Measurements from ENCODE around the gene CFAP57. TPM values are rescaled to one million over a fixed set of nuclear protein-coding genes. Genes with fewer than 3 reads are reported as not detected.

Gene CFAP57
- total RNA-seq, 1 experiment from 2014 or later, result 0.44 TPM

DNA sequence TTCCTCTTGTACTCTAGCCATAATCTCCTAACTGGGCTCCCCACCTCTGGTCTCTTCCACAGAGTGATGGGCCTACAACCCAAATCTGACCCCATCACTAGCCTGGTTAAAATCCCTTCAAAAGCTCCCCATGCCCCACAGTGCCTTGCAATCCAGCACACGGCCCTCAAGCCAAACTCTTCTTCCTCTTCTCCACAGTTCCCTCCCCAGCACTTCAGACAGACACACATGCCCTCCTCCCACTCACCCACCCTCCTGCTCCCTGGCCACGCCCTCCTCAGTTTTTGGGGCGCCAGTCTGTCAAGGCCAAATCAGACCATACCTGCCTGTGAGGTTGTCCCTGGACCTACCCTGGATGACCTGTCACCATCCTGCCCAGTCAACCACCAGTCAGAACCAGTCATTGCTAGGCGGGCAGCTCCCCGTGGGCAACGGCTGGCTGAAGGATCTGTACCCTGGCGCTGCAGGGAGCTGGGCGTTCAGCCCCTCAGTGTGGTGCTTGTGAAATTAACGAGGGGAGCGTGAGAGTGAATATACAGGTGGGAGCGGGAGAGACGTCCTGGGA lies 112.5 kb downstream of the CFAP57 start:
- intact Hi-C loops (cut with micrococcal nuclease), result no loop called here
- no peak for TF ChIP-seq CTCF (IDR thresholded peaks at IDR 0.05; ENCODE audit: unreplicated experiment)
- no peaks in the 10 kb centered on the region for H3K27me3 Mint-ChIP-seq (ENCODE audit: insufficient read depth, unreplicated experiment)
- no peak overlapping the region for H3K4me3 Mint-ChIP-seq (ENCODE audit: unreplicated experiment)
- H3K36me3 Mint-ChIP-seq (ENCODE audit: insufficient read depth, unreplicated experiment), result peaks cover 5% of the 10 kb centered on the region
- ChIA-PET POLR2A (interaction anchor here (0.5 to 1.5 kb wide), 5 partner anchors 15 to 91 kb away, joined by 3 to 10 read pairs (median 4); partner anchors contain the start of genes CDC20, ELOVL1 and TMEM125), CTCF (interaction anchor here (0.7 to 4.3 kb wide), 9 partner anchors 10 to 144 kb away, joined by 3 to 24 read pairs (median 3); no protein-coding TSS in a partner anchor)
- no TSS peak for BruUV-seq (replicated peaks)
- H3K9me3 Mint-ChIP-seq (ENCODE audit: unreplicated experiment), result no peaks in the 10 kb centered on the region
- H3K27ac Mint-ChIP-seq (ENCODE audit: low read depth, unreplicated experiment), result no peak overlapping the region
- DNase-seq (ENCODE audit: unreplicated experiment), result no peak
- H3K4me1 Mint-ChIP-seq (ENCODE audit: insufficient read depth, unreplicated experiment), result peaks cover 5% of the 10 kb centered on the region

- POLR2A ChIA-PET, result interaction anchor here (0.7 to 1.3 kb wide), 9 partner anchors 9 to 605 kb away, joined by 3 to 10 read pairs (median 4); partner anchors contain the start of genes CDC20 and ELOVL1
- peak; percentile 33 for TF ChIP-seq CTCF (IDR thresholded peaks at IDR 0.05; ENCODE audit: unreplicated experiment)
- H3K36me3 Mint-ChIP-seq (ENCODE audit: insufficient read depth, unreplicated experiment), result peaks cover 5% of the 10 kb centered on the region
- peak; percentile 81 for DNase-seq (ENCODE audit: unreplicated experiment)
- H3K4me1 Mint-ChIP-seq (ENCODE audit: insufficient read depth, unreplicated experiment), result peaks cover 5% of the 10 kb centered on the region
- intact Hi-C loops (cut with micrococcal nuclease), result no loop called here
- no peaks in the 10 kb centered on the region for H3K27me3 Mint-ChIP-seq (ENCODE audit: insufficient read depth, unreplicated experiment)
- CTCF ChIA-PET, result interaction anchor here (0.6 to 4.3 kb wide), 25 partner anchors 8 to 1646 kb away, joined by 3 to 24 read pairs (median 3); partner anchors contain the start of gene CDC20
- peak within 1 kb of the TSS; percentile 70 for H3K4me3 Mint-ChIP-seq (ENCODE audit: unreplicated experiment)
- H3K27ac Mint-ChIP-seq (ENCODE audit: low read depth, unreplicated experiment), result no peak within 1 kb of the TSS
- no TSS peak for BruUV-seq (replicated peaks)
- no peaks in the 10 kb centered on the region for H3K9me3 Mint-ChIP-seq (ENCODE audit: unreplicated experiment)
Observed at GRCh38 chr1:43285269-43285990, 113.3 kb downstream of the CFAP57 start, which contains the start of gene C1orf210. C1orf210 (minus strand) TSS chr1:43285581; CDS start chr1:43283270, 2,311 bp downstream.

DNA sequence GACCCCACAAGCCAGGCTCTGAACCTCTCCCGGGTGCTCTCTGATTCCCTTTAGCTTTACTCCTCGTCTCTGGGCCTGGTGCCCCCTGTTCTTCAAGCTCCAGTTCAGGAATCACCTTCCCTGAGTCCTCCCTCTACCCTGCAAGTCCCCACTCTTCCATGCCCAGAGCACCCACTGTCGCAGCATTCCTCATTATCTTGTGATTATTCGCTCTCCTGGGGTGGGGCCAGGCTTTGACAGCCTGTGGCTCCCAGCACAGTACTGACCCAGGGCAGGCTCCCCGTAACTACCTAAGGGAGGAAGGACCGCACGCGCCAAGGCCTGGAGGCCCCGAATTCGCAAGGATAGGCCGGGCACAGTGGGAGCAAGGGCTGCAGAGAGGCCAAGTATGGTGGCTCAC lies 114.0 kb downstream of the CFAP57 start:
- Mint-ChIP-seq H3K9me3 (ENCODE audit: unreplicated experiment) (no peaks in the 10 kb centered on the region), H3K4me3 (ENCODE audit: unreplicated experiment) (no peak overlapping the region), H3K36me3 (ENCODE audit: insufficient read depth, unreplicated experiment) (peaks cover 5% of the 10 kb centered on the region), H3K27me3 (ENCODE audit: insufficient read depth, unreplicated experiment) (no peaks in the 10 kb centered on the region), H3K27ac (ENCODE audit: low read depth, unreplicated experiment) (no peak overlapping the region), H3K4me1 (ENCODE audit: insufficient read depth, unreplicated experiment) (peaks cover 5% of the 10 kb centered on the region)
- intact Hi-C loops (cut with micrococcal nuclease), result no loop called here
- no peak for TF ChIP-seq CTCF (IDR thresholded peaks at IDR 0.05; ENCODE audit: unreplicated experiment)
- POLR2A ChIA-PET, result interaction anchor here (0.5 to 1.3 kb wide), 9 partner anchors 8 to 606 kb away, joined by 3 to 10 read pairs (median 3); partner anchors contain the start of genes CDC20, ELOVL1 and MED8
- CTCF ChIA-PET, result interaction anchor here (0.6 to 4.3 kb wide), 16 partner anchors 9 to 1645 kb away, joined by 3 to 24 read pairs (median 3); no protein-coding TSS in a partner anchor
- no peak for DNase-seq (ENCODE audit: unreplicated experiment)
- no TSS peak for BruUV-seq (replicated peaks)

DNA sequence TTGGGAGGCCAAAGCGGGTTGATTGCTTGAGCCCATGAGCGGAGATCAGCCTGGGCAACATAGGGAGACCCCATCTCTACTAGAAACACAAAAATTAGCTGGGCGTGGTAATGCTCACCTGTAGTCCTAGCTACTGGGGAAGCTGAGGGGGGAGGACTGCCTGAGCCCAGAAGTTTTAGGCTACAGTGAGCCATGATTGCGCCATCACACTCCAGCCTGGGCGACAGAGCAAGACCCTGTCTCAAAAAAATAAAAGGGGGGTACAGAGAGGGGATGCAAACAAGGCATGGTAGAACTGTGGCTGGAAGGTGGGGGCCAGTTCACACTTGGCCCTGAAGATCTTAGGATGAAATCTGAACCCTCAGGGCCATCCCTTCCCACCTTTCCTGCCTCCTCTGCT lies 114.4 kb downstream of the CFAP57 start:
- no peaks in the 10 kb centered on the region for H3K9me3 Mint-ChIP-seq (ENCODE audit: unreplicated experiment)
- ChIA-PET POLR2A (interaction anchor here (0.5 to 1.2 kb wide), 2 partner anchors 8 to 103 kb away, joined by 3 to 5 read pairs; partner anchors contain the start of gene MED8), CTCF (interaction anchor here (0.9 to 4.3 kb wide), 6 partner anchors 8 to 351 kb away, joined by 3 to 24 read pairs (median 3); no protein-coding TSS in a partner anchor)
- H3K4me3 Mint-ChIP-seq (ENCODE audit: unreplicated experiment), result no peak overlapping the region
- peaks cover 5% of the 10 kb centered on the region for H3K36me3 Mint-ChIP-seq (ENCODE audit: insufficient read depth, unreplicated experiment)
- intact Hi-C loops (cut with micrococcal nuclease), result no loop called here
- H3K27ac Mint-ChIP-seq (ENCODE audit: low read depth, unreplicated experiment), result no peak overlapping the region
- no peak for TF ChIP-seq CTCF (IDR thresholded peaks at IDR 0.05; ENCODE audit: unreplicated experiment)
- DNase-seq (ENCODE audit: unreplicated experiment), result no peak
- BruUV-seq (replicated peaks), result no TSS peak
- H3K4me1 Mint-ChIP-seq (ENCODE audit: insufficient read depth, unreplicated experiment), result peaks cover 5% of the 10 kb centered on the region
- H3K27me3 Mint-ChIP-seq (ENCODE audit: insufficient read depth, unreplicated experiment), result no peaks in the 10 kb centered on the region
